ENCODE results near the gene SPTBN5.

GRCh38 chr15:41871175-41871905 is 22.5 kb downstream of the SPTBN5 start:
- no peak for TF ChIP-seq CTCF (IDR thresholded peaks at IDR 0.05)
- TF ChIP-seq POLR2AphosphoS5 (IDR thresholded peaks at IDR 0.05) = no peak
- TF ChIP-seq EP300 (IDR thresholded peaks at IDR 0.05) = no peak

Data from esophagus muscularis mucosa (tissue), 4 donors.